ENCODE measurements around the gene NOC4L.

Gene NOC4L

DNA sequence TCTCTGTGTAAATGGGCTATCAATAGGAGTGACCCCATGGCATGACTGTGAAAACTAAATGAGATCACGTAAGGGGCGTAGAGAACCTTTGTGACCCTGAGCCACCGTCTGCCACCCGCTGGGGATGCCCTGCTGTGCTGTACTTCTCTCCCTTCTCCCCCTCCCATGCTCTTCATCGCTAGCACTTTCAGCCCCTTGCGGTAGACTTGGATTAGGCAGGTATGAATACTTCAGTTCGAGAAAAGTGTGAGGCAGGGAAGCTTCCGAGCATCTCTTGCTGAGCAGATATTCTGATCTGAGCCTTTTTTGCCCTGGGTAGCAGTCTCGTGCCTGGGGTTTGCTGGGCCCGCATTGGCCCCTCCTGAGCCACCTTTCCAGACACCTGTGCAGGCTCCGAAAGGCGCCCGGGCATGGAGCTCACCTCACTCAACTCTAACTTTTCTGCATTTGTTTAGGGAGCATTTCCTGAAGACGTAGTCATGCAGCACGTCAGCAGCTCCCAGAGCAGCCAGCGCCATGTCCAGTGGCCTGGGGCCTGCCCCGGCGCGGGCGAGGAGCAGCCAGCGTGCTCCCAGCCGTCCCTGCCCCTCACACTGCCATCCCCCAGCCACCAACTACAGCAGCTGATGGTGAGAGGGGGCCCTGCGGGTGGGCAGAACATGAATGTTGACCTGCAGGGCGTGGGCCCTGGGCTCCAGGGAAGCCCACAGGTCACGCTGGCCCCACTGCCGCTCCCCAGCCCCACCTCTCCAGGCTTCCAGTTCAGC lies 40.5 kb upstream of the NOC4L start:
- TF ChIP-seq, protein P1, sequence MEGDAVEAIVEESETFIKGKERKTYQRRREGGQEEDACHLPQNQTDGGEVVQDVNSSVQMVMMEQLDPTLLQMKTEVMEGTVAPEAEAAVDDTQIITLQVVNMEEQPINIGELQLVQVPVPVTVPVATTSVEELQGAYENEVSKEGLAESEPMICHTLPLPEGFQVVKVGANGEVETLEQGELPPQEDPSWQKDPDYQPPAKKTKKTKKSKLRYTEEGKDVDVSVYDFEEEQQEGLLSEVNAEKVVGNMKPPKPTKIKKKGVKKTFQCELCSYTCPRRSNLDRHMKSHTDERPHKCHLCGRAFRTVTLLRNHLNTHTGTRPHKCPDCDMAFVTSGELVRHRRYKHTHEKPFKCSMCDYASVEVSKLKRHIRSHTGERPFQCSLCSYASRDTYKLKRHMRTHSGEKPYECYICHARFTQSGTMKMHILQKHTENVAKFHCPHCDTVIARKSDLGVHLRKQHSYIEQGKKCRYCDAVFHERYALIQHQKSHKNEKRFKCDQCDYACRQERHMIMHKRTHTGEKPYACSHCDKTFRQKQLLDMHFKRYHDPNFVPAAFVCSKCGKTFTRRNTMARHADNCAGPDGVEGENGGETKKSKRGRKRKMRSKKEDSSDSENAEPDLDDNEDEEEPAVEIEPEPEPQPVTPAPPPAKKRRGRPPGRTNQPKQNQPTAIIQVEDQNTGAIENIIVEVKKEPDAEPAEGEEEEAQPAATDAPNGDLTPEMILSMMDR (IDR thresholded peaks at IDR 0.05; ENCODE audit: insufficient read depth, low read depth, low read length, missing control alignments): no peak
- no peak overlapping the region for H3K4me3 ChIP-seq (ENCODE audit: low read depth, low read length)
- no peak for DNase-seq (ENCODE audit: low read depth)

DNA sequence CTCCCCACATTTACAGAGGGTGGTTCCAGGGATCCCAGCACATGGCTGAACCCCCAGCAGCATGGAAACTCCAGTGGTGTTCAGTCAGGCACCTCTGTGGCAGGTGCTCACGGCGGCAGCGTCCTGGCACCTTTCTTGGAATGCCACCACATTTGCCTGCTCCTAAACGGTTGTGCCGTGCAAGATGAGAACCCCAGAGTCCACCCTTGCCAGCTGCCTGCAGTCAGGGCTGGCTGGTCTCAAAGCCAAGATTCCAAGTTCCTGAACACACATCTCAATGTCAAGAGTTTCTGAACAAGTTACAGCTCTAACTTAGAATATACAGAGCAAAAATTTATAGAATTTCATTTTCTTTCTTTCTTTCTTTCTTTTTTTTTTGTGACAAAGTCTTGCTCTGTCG lies 38.8 kb upstream of the NOC4L start:
- TF ChIP-seq, protein P1 (IDR thresholded peaks at IDR 0.05; ENCODE audit: insufficient read depth, low read depth, low read length, missing control alignments): no peak
- DNase-seq (ENCODE audit: low read depth): no peak
- no peak overlapping the region for H3K4me3 ChIP-seq (ENCODE audit: low read depth, low read length)

DNA sequence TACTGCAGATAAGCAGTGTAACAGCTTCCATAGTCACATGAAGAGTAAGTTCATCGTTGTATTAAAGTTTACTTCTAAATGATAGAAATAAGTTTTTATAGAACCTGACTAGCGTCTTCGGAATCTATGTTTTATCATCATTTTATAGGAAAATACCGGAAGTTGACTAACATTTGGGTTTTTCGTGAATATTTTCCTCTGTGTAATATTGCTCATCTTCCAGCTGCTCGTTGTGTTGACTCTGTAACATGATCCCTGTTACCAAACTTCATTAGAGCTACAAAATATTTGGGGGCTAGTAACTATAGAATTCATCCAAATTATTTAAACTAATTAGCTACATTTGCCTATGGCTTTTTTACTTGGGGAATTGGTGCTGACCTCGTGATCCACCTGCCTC lies 37.3 kb upstream of the NOC4L start:
- TF ChIP-seq, protein P1 (IDR thresholded peaks at IDR 0.05; ENCODE audit: insufficient read depth, low read depth, low read length, missing control alignments): no peak
- no peak for DNase-seq (ENCODE audit: low read depth)
- no peak overlapping the region for H3K4me3 ChIP-seq (ENCODE audit: low read depth, low read length)

DNA sequence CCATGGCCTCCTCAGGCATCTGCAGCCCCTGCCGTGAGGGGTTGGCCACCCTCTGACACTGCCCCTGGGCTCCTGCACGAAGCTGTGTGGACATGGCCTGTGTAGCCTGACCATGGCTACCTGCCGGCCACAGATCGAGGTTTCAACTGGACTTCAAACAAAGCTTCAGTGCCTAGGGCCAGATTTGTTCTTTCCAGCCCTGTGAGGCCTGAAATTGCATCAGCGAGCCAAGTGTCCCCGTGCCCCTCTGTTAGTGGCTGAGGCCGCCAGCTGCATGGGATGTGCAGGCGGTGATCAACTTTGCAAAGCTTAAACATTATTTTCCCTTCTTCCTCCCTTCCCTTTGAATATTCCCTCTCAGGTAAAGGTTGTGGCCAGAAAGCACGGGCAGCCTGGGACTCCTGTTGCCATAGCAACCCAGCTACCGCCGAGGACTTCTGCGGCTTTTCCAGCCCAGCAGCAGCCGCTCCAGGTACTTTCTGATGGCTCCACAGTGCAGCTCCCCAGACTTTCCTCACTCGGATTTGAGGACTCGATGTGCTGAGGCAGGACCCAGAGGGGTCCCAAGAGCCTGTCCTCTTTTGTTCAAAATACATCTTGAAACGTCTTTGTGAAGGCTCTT lies 35.9 kb upstream of the NOC4L start:
- no peak for DNase-seq (ENCODE audit: low read depth)
- no peak overlapping the region for H3K4me3 ChIP-seq (ENCODE audit: low read depth, low read length)
- TF ChIP-seq, protein P1 (IDR thresholded peaks at IDR 0.05; ENCODE audit: insufficient read depth, low read depth, low read length, missing control alignments): no peak

DNA sequence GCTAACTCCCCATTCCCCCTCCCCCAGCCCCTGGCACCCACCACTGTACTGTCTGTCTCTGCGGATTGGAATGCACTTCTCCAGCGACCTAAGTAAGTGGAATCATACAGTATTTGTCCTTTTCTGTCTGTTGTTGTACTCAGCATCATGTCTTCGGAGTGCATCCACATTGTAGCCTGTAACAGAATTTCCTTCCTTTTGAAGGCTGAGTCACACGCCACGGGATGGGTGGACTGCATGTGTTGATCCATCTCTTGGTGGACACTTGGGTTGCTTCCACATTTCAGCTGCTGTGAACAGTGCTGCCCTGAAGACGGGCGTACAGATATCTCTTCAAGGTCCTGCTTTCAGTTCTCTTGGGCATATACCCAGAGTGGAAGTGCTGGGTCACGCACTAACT lies 34.5 kb upstream of the NOC4L start:
- TF ChIP-seq, protein P1 (IDR thresholded peaks at IDR 0.05; ENCODE audit: insufficient read depth, low read depth, low read length, missing control alignments): no peak
- DNase-seq (ENCODE audit: low read depth): no peak

DNA sequence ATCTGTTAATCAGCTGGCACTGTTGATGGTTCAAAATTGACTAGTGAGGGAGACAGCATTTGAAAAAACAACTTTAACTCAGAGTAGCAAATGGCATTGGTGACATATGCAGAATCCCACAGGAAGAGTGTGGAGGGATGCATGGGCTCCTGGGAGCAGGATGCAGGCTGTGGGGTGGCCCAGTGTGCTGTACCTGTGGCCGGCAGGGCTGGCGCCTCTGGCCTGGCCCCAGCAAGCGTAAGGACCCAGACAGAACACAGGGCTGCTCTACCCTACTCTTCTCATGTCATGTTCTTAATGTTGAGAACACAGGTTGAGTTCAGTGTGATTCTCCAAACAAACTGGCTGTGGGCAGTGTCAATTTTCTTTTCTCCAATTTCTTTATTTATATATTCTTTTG lies 33.6 kb upstream of the NOC4L start:
- H3K4me3 ChIP-seq (ENCODE audit: low read depth, low read length): no peak overlapping the region
- TF ChIP-seq, protein P1 (IDR thresholded peaks at IDR 0.05; ENCODE audit: insufficient read depth, low read depth, low read length, missing control alignments): no peak

More for the DNA sequence above, 34.5 kb upstream of the NOC4L start:
- no peak overlapping the region for H3K4me3 ChIP-seq (ENCODE audit: low read depth, low read length)

More for the DNA sequence above, 33.6 kb upstream of the NOC4L start:
- no peak for DNase-seq (ENCODE audit: low read depth)
